Measurements from ENCODE around the gene ARL4A. TPM values are rescaled to one million over a fixed set of nuclear protein-coding genes. Genes with fewer than 3 reads are reported as not detected.
"Not testable (repeated sequence)": the region's sequence is repeated elsewhere in the genome, so short reads cannot be mapped to it uniquely, and the experiment has no call there.

The ARL4A gene
- total RNA-seq, 1 donor = 25.3 TPM

GRCh38 chr7:12689451-12689850 lies 2.0 kb downstream of the ARL4A start:
- Histone ChIP-seq H3K4me1 (ENCODE audit: insufficient read depth, low read length) (peaks cover 22% of the 10 kb centered on the region), H3K4me2 (ENCODE audit: insufficient read depth, low read length) (peak overlapping the region; percentile 38), H3K9me3 (ENCODE audit: low read depth, low read length) (no peaks in the 10 kb centered on the region), H3K79me2 (ENCODE audit: insufficient read depth, low read length) (peaks cover 40% of the 10 kb centered on the region), H3K36me3 (ENCODE audit: insufficient read depth, low read length) (no peaks in the 10 kb centered on the region), H3K27me3 (ENCODE audit: insufficient read depth, low read length) (no peaks in the 10 kb centered on the region), H2AFZ (ENCODE audit: low read length) (no peak overlapping the region), H3K27ac (ENCODE audit: low read depth, low read length) (no peak overlapping the region), H4K20me1 (ENCODE audit: insufficient read depth, low read length) (no peaks in the 10 kb centered on the region), H3K4me3 (ENCODE audit: insufficient read depth, low read length) (peak overlapping the region; percentile 2)
- no peak for TF ChIP-seq CTCF (IDR thresholded peaks at IDR 0.05; ENCODE audit: extremely low read depth, low read depth, low read length)
- DNase-seq (ENCODE audit: insufficient read length, low spot score, missing footprints) = no peak

GRCh38 chr7:12690041-12690878 lies 2.8 kb downstream of the ARL4A start:
- Histone ChIP-seq H3K4me2 (ENCODE audit: insufficient read depth, low read length) (peak overlapping the region; percentile 38), H3K36me3 (ENCODE audit: insufficient read depth, low read length) (no peaks in the 10 kb centered on the region), H3K9me3 (ENCODE audit: low read depth, low read length) (no peaks in the 10 kb centered on the region), H3K4me3 (ENCODE audit: insufficient read depth, low read length) (no peak overlapping the region), H4K20me1 (ENCODE audit: insufficient read depth, low read length) (no peaks in the 10 kb centered on the region), H3K27me3 (ENCODE audit: insufficient read depth, low read length) (no peaks in the 10 kb centered on the region), H2AFZ (ENCODE audit: low read length) (no peak overlapping the region), H3K27ac (ENCODE audit: low read depth, low read length) (no peak overlapping the region), H3K79me2 (ENCODE audit: insufficient read depth, low read length) (peaks cover 40% of the 10 kb centered on the region), H3K4me1 (ENCODE audit: insufficient read depth, low read length) (peaks cover 22% of the 10 kb centered on the region)
- TF ChIP-seq CTCF (IDR thresholded peaks at IDR 0.05; ENCODE audit: extremely low read depth, low read depth, low read length) = no peak
- peak; percentile 59 for DNase-seq (ENCODE audit: insufficient read length, low spot score, missing footprints)

GRCh38 chr7:12691388-12691787 lies 4.0 kb downstream of the ARL4A start:
- not testable (repeated sequence) for H3K27me3 ChIP-seq (ENCODE audit: insufficient read depth, low read length); H2AFZ ChIP-seq (ENCODE audit: low read length); H4K20me1 ChIP-seq (ENCODE audit: insufficient read depth, low read length); DNase-seq (ENCODE audit: insufficient read length, low spot score, missing footprints); H3K27ac ChIP-seq (ENCODE audit: low read depth, low read length); H3K36me3 ChIP-seq (ENCODE audit: insufficient read depth, low read length); H3K4me3 ChIP-seq (ENCODE audit: insufficient read depth, low read length); H3K9me3 ChIP-seq (ENCODE audit: low read depth, low read length); H3K4me2 ChIP-seq (ENCODE audit: insufficient read depth, low read length)
- Histone ChIP-seq H3K79me2 (ENCODE audit: insufficient read depth, low read length) (peaks cover 40% of the 10 kb centered on the region), H3K4me1 (ENCODE audit: insufficient read depth, low read length) (peaks cover 14% of the 10 kb centered on the region)

- Histone ChIP-seq H2AFZ (ENCODE audit: low read length) (no peak overlapping the region), H3K27ac (ENCODE audit: low read depth, low read length) (no peak overlapping the region), H3K36me3 (ENCODE audit: insufficient read depth, low read length) (no peaks in the 10 kb centered on the region), H3K79me2 (ENCODE audit: insufficient read depth, low read length) (peaks cover 40% of the 10 kb centered on the region), H3K27me3 (ENCODE audit: insufficient read depth, low read length) (no peaks in the 10 kb centered on the region), H3K4me1 (ENCODE audit: insufficient read depth, low read length) (peaks cover 14% of the 10 kb centered on the region), H3K4me2 (ENCODE audit: insufficient read depth, low read length) (no peak overlapping the region), H3K4me3 (ENCODE audit: insufficient read depth, low read length) (no peak overlapping the region), H4K20me1 (ENCODE audit: insufficient read depth, low read length) (no peaks in the 10 kb centered on the region), H3K9me3 (ENCODE audit: low read depth, low read length) (no peaks in the 10 kb centered on the region)
- TF ChIP-seq CTCF (IDR thresholded peaks at IDR 0.05; ENCODE audit: extremely low read depth, low read depth, low read length) = no peak
- no peak for DNase-seq (ENCODE audit: insufficient read length, low spot score, missing footprints)
Measured at GRCh38 chr7:12692035-12692434, 4.6 kb downstream of the ARL4A start.

All from osteoblast (primary cell).